HG02852 (cell line): ENCODE data around the gene PANK4.

Experiments
- ATAC-seq: cut with Tn5 transposase; IDR thresholded peaks from one replicate; pipeline ENCODE4 v1.9.1; 2021; ENCODE audit warnings: mild to moderate bottlenecking, moderate library complexity; ENCODE audit not compliant: unreplicated experiment

The PANK4 gene

DNA sequence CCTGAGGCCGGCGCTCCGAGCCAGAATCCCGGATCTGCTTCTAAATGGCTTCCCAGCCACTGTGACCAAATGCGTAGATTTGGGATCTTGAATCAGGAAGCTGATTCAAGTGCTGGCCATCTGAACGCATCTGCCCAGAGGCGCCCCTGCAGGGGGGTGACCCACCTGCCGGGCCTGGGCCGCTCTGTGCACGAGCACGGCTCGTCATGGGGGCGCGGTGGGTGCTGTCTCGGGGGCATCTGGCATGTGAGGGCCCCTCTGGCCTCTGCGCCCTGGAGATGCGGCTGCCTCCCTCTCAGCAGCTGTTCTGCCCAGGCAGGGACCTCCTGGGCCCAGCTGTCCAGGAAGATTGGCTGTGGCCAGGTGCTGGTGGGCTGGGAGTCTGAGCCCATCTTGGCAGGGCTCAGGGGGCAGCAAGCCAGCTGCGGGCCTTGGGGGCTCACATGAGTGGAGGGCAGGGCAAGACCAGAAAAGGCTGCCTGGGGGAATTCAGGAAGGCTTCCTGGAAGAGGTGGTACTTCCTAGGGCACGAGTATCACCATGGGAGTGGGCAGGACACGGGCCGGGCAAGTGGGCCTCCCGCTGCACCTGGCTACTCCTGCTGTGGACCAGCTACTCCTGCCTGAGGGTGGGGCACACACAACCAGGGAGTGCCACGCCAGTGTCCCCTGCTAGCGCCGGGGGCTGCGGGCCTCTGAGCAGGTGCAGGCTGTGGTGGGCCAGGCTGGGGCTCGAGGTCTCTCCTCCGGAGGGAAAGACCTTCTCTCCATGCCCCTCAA is 25.2 kb downstream of the PANK4 start:
- no peak for ATAC-seq

DNA sequence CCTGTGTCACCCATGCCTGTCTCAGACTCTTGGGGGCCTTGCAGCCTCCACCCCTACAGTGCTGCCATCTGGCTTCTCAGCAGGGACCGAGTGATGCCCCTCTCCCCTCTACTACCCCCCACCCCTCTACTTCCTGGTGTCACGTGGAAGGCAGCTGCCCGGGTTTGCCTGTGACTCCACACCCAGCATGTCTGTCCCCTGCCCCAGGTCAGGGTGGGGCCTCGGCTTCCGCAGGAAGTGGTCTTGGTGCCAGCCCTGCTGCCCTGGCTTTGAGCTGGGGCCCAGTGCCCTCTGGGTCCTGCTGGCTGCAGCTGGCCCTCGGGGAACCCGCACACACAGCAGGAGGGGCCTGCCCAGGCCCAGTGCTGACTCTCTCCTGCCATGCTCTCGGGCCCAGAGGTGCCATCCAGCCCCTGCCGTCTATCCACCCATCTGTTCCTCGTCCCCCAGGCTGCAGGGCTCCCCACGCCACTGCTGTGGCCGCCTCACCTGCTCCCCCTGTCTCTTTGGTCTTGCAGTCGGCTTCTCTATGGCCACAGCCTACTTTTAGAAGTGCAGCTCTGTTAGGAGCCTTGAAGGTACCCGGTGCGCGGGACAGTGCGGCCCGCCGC is 26.3 kb downstream of the PANK4 start:
- ATAC-seq, result no peak

DNA sequence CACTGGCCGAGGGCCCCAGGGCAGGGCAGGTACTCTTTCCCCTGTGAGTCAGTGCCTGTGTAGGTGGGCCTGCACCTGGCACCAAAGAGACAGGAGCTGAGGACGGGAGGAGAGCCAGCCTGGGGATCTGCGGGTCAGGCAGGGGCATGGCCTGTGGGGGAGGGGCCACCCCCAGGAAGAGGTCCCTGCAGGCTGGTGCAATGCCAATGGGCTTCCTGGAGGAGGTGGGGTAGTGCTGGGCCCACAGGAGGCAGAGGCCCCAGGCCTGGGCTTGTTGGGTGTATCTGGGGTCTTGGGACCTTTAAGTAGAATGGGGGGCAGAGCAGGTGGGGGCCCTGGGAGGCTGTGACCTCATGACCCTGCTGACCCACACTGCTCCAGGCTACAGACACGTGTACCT is 27.1 kb downstream of the PANK4 start:
- no peak for ATAC-seq

DNA sequence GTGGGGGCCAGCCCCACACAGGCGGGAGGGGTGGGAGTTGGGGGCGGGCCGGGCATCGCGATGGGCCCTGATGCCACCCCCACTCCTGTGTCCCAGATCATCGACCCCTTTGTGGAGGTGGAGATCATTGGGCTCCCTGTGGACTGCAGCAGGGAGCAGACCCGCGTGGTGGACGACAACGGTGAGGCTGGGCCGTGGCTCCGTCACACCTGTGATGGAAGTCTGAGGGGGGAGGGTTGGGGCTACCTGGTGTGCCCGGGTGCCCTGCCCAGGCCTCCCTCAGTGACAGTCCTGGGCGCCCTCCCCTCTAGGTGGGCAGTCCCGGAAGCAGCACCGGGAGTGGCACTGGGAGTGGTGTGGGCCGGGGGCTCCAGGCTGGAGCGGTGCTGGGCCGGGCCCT is 27.7 kb downstream of the PANK4 start:
- ATAC-seq, result no peak

DNA sequence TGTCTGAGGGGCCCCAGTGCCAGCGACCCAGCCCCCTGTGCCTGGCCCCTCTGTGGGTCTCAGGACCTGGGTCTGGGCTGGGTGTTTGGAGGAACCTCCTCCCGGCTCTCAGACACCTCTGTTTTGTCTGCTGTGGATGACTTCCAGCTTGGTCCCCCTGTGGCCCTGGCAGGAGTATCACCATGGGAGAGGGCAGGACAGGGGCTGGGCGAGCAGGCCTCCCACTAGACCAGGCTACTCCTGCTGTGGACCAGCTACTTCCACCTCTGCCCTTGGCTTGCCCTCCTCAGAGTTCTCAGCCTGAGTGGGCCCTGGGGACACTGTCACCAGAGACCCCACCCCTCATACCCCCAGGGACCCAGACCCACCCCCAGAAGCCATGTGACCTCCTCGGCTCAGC is 28.5 kb downstream of the PANK4 start:
- ATAC-seq, result no peak

DNA sequence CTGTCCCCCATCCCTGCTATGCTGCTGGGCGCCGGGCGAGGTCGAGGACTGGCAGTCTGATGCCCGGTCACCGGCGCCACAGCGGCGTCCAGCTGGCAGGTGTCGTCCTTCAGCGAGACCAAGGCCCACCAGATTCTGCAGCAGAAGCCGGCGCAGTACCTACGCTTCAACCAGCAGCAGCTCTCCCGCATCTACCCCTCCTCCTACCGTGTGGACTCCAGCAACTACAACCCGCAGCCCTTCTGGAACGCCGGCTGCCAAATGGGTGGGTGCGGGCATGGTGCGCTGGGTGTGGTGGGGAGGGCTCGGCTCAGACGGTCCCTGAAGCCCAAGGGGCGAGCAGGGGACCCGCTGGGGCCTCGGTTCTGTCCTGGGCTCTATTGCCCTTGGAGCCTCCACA is 29.6 kb downstream of the PANK4 start:
- no peak for ATAC-seq

DNA sequence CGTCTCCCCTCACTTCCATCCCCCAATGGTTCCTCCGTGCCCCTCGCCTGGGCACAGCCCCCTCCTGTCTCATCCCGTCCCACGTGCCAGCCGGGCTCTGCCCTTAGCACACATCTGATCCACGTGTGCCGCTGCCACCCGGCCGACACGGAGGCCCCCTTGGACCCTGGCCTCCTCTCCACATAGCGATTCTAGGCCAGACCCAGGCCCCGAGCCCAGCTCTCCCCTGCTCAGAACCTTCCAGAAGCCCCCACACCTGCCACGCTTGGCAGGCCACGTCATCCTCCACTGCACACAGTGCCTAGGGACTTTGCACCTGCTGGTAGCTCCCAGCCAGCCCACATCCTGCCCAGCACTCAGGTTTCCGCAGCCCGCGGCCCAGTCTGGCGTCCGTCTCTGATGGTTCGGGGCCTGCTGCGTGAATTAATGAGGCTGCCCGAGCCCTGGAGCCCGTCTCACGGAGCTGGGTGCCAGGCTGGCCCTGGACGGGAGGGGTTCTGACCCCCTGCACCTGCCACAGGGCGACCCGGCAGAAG is 30.2 kb downstream of the PANK4 start:
- no peak for ATAC-seq

DNA sequence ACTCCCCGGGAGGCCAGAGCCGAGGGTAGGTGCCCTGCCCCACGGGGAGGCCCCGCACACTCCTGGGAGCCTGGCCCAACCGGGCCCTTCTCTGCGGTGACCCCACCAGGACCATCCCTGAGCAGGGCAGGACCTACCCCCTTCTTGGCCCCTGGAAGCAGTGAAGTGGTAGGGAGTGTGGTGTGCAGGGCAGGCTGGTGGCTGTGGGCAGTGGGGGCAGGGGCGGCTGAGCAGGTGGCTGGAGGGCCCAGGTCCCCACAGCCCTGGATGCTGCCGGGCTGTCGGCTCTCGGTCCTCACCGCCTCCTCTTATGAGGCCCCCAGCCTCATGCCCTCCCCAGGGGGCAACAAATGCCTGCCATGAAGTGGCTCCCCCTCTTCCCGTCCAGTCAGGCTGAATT is 30.9 kb downstream of the PANK4 start:
- no peak for ATAC-seq

DNA sequence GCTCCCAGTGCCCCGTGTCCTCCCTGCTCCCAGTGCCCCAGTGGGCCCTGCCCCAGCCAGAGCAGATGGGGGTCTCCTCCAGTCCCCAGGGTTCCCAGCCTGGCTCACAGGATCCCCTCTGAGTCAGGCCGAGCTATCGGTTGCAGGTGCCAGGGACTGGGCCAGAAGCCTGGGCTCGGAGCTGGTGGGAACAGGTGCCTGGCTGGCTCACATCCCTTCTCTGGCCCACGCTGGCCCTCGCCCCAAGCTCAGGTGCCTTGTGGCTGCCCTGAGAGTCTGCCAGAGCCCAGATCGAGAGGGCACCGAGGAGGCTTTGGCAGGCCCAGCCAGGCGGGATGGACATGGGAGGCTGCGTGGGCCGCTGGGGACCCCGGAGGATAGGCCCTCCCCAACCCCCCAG is 31.4 kb downstream of the PANK4 start:
- no peak for ATAC-seq

DNA sequence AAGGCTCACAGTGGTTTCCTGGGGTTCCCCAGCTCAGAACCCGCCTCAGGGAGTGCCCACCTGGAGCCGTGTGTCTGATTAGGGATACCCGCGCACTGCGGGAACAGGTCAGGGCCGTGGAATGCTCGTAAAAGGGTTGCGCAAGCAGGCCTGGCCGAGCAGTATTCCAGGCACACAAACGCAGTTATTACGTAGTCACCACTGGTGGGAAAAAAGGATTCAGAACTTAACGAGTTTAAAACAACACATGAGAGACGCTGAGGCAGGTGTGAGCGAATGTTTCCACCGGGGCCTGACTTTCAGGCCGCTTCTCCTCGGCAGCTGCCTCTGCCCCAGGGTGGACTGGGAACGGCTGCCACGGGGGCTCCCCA is 32.1 kb downstream of the PANK4 start:
- ATAC-seq, result no peak

DNA sequence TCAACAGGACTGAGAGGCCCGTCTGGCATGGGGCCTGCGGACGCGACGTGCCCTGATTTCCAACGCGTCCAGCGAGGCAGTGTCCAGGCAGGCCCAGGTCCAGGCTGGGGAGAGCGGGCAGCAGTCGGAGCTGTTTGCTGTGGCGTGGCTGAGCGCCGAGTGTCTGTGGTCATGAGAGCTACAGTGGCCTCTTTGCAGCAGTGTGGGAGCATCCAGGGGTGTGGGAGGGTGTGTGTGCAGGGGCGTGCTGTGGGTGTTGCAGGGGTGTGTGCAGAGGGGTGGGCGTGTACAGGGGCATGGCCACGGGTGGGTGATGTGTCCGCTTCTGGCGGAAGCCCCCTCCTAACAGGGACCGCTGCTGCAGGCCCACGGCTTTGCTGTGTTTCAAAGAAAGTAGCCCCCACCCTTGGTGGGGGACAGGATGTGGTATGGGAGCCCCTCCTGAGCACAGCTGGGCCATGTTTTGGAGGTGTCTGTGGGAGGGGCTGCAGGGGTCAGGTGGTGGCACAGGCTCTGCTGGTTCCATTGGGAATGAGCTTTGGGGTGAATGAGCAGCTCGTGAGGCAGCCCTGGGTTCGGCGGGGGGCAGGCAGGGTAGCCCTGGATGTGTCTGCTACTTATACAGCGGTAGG is 32.6 kb downstream of the PANK4 start:
- ATAC-seq, result no peak

DNA sequence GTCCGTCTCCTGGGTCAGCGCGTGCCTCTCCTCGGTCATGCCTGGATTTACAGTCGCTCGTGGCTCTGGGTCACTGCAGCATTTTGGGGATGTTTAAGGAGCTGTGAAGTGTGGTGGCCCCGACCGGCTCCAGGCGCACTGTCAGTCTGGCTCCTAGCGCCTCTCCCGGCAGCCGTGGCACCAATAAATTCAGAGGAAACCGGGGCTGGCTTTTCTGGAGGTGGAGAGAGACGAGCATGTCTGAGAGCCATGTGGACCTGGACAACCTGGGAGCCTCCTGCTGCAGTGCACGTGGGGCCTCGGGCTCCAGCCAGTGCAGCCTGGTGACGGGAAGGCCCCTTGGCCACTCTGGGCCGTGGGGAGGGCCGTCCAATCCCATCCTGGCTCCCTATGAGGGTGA is 33.2 kb downstream of the PANK4 start:
- no peak for ATAC-seq

DNA sequence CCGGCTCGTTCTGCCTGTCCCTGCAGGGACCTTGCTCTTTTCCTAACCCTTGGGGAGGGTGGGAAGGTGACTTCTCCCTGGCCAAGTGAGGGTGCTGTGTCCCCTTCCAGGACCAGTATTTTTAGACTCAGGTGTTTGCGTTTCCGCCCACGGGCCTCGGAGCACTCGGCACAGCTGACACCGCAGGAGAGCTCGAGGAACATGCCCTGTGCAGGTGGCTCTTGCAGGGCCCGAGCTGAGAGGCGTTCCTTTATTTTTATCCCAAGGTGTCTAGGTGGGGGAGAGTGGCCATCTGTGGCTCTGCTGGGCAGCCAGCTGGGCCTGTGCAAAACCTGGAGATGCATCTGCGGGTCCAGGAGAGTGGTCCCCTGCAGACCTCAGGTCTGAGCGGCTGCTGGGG is 34.3 kb downstream of the PANK4 start:
- ATAC-seq, result no peak

DNA sequence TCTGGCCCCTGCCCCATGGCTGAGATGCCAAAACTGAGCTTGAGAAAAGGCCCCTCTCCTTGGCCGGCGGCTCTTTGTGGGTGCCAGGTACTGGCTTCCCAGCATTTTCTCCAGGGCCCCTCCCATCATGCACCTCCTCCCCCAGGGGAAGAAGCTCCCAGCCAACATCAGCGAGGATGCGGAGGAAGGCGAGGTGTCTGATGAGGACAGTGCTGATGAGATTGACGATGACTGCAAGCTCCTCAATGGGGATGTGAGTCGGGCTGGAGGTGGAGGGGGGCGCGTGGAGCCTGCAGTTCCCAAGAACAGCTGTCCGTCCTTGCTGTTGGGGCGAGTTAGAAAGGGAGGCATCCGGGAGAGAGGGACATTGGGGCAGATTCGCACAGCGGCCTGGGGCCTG is 36.8 kb downstream of the PANK4 start:
- ATAC-seq, result no peak

DNA sequence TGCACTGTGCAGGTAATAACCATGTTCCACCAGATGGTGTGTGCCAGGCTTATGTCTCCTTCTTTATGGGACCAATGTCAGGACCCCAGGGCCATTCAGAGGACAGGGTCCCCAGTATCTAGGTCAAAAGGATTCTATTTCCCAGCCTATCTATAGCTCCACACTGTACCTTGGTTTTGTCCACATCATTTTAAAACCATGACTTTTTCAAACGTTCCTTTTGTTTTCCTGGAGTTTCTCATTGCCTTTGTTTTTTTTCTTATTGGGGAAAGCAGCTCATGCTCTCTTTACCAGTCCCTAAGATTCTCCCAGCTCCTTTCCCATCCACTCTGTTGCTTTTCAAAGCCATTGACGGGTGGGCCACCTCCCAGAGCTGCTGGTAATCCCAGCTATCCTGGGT is 37.7 kb downstream of the PANK4 start:
- ATAC-seq, result no peak

DNA sequence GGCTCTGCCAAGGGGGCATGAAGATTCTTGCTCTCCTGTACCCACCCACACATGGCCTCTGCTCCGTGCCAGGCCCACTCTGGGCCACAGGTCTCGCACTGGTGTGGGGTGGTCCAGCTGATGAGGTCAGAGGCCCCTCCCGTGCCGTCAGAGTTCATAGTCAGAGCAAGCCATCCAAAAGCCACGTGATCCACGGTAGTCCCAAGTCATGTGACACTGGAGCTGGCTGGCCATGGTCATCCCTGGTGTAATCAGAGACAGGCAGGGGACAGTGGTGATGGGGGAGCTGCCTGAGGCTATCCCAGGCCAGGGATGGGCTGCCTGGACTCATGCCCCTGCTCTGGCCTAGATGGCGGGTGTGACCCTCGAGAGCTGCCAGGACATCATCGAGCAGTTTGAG is 39.8 kb downstream of the PANK4 start:
- no peak for ATAC-seq

DNA sequence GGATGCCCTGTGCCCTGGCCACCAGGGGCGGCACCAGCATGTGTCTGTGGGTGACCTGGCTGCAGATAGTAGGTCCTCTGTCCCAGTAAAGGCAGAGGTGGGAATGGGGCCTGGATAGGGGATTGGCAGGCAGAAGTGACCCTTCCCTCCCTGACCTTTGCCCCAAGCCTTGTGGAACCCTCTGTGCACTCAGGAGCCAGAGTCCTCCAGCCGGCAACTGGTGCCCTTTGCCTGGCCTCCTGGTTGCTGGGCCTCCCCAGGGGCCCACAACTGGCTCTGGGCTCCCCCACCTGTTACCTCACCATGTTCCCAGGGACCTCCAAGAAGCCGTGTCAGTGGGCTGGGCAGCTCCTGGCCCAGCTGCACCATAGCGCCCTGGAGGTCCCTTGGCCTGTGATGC is 40.4 kb downstream of the PANK4 start:
- no peak for ATAC-seq

DNA sequence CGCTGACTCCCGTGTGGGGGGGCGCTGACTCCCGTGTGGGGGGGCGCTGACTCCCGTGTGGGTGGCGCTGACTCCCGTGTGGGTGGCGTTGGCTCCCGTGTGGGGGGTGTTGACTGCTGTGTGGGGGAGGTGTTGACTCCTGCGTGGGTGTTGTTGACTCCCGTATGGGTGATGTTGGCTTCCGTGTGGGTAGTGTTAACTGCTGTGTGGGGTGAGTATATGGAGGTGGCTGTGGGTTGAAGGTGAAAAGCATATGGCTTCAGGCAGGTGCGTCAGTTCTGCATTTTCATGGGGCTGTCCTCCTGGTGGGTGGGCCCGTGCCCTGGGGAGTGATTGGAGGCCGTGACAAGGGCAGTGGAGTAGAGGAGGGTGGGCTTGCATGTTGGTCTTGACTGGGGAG is 42.4 kb downstream of the PANK4 start:
- no peak for ATAC-seq

DNA sequence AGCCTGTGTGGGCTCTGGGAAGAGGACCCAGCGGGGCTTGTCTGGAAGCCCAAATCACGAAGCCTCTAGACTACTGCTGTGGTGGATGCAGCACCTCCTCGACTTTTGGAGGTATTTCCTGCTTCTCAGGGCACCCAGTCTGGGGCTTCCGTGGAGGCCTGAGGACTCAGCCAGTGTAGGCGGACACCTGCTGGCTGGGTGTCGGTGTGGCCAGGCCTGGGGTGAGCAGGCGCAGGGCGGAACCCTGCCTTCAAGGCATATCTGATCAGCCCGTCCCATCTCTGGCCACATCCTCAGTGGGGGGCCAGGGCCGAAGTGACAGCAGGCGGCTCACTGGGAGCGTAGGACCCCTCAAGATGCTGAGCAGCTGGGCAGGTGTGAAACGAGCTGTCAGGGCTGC is 43.4 kb downstream of the PANK4 start:
- no peak for ATAC-seq

DNA sequence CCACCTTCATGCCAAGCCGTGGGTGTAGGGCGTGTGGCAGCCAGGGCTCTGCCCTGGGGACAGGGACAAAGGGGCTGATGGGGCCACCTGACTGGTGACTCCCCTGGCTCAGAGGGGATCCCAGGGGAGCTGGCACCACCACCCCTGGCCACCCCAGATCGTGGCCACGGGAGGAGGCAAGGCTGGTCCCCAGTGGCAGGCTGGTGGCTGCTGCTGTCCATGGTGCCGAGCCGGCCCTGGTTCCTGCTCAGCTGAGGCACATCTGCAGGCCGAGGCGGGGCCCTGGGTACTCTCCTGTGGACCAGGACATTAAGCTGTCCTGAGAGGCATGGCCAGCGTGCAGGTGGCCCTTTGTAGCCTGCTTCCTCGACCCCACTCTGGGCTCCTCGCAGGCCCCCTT is 43.8 kb downstream of the PANK4 start:
- ATAC-seq, result no peak

DNA sequence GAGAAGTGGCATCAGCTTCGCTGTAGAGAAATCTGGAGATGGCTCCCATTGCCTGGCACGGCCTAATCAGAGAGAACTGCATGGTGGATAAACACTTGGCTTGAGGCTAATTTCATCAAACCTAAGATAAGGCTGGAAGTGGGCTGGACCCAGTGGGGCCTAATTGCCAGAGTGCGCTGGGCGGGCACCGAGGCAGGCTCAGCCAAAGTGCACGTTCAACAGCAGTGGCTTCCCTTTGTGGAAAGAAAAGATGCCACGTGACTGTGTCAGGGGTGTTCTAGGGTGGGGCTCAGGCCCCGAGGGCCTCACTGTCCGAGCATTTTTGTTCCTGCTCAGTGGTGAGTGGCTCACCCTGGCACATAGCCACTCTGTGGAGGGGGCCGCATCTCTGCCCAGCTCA is 44.5 kb downstream of the PANK4 start:
- no peak for ATAC-seq

DNA sequence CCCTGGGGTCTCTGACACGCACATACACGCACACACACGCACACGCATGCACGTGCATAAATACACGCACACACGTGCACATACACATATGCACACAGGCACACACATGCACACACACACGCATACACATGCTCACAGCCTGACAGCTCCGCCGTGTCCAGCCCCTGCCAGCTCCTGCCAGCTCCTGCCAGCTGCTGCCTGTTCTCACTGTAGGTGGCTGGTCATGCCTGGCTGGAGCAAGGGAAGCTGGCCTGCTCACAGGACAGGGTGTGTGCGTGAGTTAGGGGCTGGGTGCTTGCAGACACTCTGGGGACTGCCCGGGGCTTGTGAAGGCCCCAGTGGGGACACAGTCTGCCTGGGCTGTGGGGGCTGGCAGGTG is 45.4 kb downstream of the PANK4 start:
- no peak for ATAC-seq
